RWPE2 (cell line): ENCODE measurements around the gene CNBD2.
A peak's percentile ranks its signal among the peaks of the same experiment; 100 is the strongest.

Experiments used
- ATAC-seq: fragments of 200-7000 bp; cut with Tn5 transposase; 3 replicates; pipeline ENCODE4 v1.9.1; 2021; ENCODE audit warnings: low read depth
- DNase-seq: peaks from one replicate; pipeline ENCODE4 v3.0.0-alpha.2; 2020; ENCODE audit warnings: low spot score
- H3K27ac ChIP-seq: fragments of 450-650 bp; 2 replicates; pipeline ENCODE4 v1.5.1; 2017; ENCODE audit warnings: mild to moderate bottlenecking; ENCODE audit not compliant: poor library complexity, severe bottlenecking
- H3K27me3 ChIP-seq: fragments of 250-450 bp; sonication (Bioruptor Pico); 2 replicates; pipeline ENCODE4 v1.5.1; 2021; ENCODE audit warnings: mild to moderate bottlenecking, moderate library complexity; ENCODE audit not compliant: insufficient read depth, poor library complexity, severe bottlenecking
- H3K36me3 ChIP-seq: fragments of 250-450 bp; sonication (Bioruptor Pico); 2 replicates; pipeline ENCODE4 v1.5.1; 2020; ENCODE audit warnings: low read depth, mild to moderate bottlenecking, moderate library complexity
- H3K4me1 ChIP-seq: fragments of 250-450 bp; sonication (Bioruptor Pico); 2 replicates; pipeline ENCODE4 v1.5.1; 2021; ENCODE audit warnings: mild to moderate bottlenecking, moderate library complexity; ENCODE audit not compliant: insufficient read depth, poor library complexity, severe bottlenecking
- H3K4me3 ChIP-seq: fragments of 250-450 bp; sonication (Bioruptor Pico); 2 replicates; pipeline ENCODE4 v1.5.1; 2021; ENCODE audit warnings: mild to moderate bottlenecking, moderate library complexity; ENCODE audit not compliant: severe bottlenecking
- H3K9me3 ChIP-seq: fragments of 250-450 bp; sonication (Bioruptor Pico); 2 replicates; pipeline ENCODE4 v1.5.1; 2021; ENCODE audit warnings: mild to moderate bottlenecking, moderate library complexity; ENCODE audit not compliant: severe bottlenecking
- TF ChIP-seq, protein P1 (sequence below): fragments of 450-650 bp; IDR thresholded peaks from one replicate; pipeline ENCODE4 v1.5.1; 2017; ENCODE audit warnings: mild to moderate bottlenecking, moderate library complexity; ENCODE audit not compliant: poor library complexity, severe bottlenecking

Gene CNBD2

DNA sequence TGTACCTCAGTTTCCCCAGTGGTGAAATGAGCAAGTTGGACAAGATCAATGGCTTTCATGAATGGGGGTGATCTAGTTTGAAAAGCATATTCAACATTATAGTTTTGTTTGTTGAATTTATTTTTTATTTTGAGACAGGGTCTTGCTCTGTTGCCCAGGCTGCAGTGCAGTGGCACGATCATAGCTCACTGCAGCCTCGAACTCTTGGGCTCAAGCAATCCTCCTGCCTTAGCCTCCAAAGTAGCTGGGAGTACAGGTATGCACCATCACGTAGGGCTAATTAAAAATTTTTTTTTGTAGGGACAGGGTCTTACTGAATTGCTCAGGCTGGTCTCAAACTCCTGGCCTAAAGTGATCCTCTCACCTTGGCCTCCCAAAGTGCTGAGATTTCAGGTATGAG, 63.4 kb downstream of the CNBD2 start:
- Histone ChIP-seq H3K36me3 (no peaks in the 10 kb centered on the region), H3K4me1 (peaks cover 8% of the 10 kb centered on the region), H3K4me3 (no peak overlapping the region), H3K27me3 (no peaks in the 10 kb centered on the region), H3K27ac (no peak overlapping the region), H3K9me3 (no peaks in the 10 kb centered on the region)
- TF ChIP-seq, protein P1, sequence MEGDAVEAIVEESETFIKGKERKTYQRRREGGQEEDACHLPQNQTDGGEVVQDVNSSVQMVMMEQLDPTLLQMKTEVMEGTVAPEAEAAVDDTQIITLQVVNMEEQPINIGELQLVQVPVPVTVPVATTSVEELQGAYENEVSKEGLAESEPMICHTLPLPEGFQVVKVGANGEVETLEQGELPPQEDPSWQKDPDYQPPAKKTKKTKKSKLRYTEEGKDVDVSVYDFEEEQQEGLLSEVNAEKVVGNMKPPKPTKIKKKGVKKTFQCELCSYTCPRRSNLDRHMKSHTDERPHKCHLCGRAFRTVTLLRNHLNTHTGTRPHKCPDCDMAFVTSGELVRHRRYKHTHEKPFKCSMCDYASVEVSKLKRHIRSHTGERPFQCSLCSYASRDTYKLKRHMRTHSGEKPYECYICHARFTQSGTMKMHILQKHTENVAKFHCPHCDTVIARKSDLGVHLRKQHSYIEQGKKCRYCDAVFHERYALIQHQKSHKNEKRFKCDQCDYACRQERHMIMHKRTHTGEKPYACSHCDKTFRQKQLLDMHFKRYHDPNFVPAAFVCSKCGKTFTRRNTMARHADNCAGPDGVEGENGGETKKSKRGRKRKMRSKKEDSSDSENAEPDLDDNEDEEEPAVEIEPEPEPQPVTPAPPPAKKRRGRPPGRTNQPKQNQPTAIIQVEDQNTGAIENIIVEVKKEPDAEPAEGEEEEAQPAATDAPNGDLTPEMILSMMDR = no peak
- ATAC-seq (no peak), DNase-seq (no peak)

DNA sequence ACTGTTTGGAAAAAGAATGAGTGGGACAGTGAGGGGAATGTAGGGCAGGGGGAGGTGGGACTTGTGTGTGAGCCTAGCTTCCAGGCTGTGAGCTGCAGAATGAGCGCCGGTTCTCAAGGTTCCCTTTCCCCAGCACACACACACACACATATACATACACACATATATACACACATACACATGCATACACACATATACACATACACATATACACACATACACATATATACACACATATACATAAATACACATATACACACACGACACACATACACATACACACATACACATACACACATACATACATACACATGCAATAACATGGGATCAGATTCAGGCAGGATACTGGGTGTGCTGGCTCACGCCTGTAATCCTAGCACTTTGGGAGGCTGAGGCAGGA, 66.5 kb downstream of the CNBD2 start:
- ATAC-seq (no peak), DNase-seq (no peak)
- no peak overlapping the region for H3K27ac ChIP-seq
- H3K9me3 ChIP-seq = no peaks in the 10 kb centered on the region
- H3K27me3 ChIP-seq = no peaks in the 10 kb centered on the region
- peaks cover 8% of the 10 kb centered on the region for H3K4me1 ChIP-seq
- H3K36me3 ChIP-seq = no peaks in the 10 kb centered on the region
- TF ChIP-seq, protein P1 = no peak
- H3K4me3 ChIP-seq = no peak overlapping the region

DNA sequence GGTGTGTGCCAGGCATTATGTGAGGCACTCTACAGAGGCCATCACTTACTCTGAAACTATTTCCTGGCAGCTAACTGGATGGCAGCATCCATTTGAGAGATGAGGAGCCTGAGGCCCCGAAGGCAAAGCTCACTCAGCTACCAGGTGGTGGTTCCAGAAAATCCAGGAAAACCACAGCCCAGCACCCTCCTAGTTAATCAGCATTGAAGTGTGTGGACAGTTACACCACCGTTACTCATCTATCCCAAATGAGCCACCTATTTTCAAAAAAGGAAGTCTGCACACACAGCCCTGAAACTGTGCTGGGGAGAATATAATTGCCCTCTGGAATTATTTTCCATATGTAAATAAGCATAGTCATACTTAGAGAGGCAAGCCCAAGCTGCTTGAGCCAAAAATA, 67.4 kb downstream of the CNBD2 start:
- DNase-seq (peak; percentile 76), ATAC-seq (peak; percentile 96)
- TF ChIP-seq, protein P1 = peak; percentile 18
- no peaks in the 10 kb centered on the region for H3K27me3 ChIP-seq
- H3K27ac ChIP-seq = peak overlapping the region; percentile 21
- H3K4me1 ChIP-seq = peaks cover 8% of the 10 kb centered on the region
- no peaks in the 10 kb centered on the region for H3K9me3 ChIP-seq
- H3K36me3 ChIP-seq = no peaks in the 10 kb centered on the region
- H3K4me3 ChIP-seq = no peak overlapping the region

DNA sequence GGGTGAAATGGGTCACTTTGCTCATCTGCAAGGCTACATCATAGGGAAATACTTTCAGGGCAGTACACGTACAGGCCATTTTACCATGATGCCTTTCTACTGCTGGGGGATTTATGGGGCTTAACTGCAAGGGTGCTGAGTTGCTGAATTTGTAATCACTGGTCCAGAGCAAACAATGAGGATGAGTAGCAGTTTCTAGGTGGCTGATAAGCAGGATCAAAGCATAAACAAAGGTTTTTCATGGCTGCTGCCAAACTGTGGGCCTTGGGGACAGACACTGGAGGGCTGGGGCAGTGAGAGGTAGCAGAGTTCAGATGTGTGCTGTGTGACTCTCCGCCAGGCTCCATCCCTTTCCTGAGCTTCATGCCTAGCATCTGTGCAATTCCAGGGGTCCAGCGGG, 68.3 kb downstream of the CNBD2 start:
- TF ChIP-seq, protein P1 = no peak
- no peak for ATAC-seq

DNA sequence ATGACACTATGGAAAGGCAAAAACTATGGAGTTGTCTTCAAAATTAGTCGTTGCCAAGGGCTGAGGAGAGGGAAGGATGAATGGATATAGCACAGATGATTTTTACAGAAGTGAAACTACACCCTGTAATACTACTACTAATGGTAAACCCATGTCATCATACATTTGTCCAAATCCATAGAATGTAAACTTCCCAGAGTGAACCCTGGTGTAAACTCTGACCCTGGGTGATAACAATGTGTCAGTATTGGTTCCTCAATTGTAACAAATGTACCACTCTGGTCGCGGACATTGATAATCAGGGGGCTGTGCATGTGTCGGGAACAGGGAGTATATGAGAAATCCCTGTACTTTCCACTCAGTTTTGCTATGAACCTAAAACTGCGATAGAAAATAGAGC, 72.2 kb downstream of the CNBD2 start:
- no peak overlapping the region for H3K4me3 ChIP-seq
- no peak for DNase-seq

More for the DNA sequence above, 68.3 kb downstream of the CNBD2 start:
- no peak for DNase-seq
- H3K4me1 ChIP-seq = peaks cover 8% of the 10 kb centered on the region
- H3K27me3 ChIP-seq = no peaks in the 10 kb centered on the region
- H3K9me3 ChIP-seq = no peaks in the 10 kb centered on the region
- H3K4me3 ChIP-seq = no peak overlapping the region
- no peak overlapping the region for H3K27ac ChIP-seq
- H3K36me3 ChIP-seq = no peaks in the 10 kb centered on the region

More for the DNA sequence above, 72.2 kb downstream of the CNBD2 start:
- TF ChIP-seq, protein P1 = no peak
- no peak overlapping the region for H3K27ac ChIP-seq
- peaks cover 7% of the 10 kb centered on the region for H3K4me1 ChIP-seq
- H3K27me3 ChIP-seq = no peaks in the 10 kb centered on the region
- peaks cover 3% of the 10 kb centered on the region for H3K36me3 ChIP-seq
- ATAC-seq = no peak
- no peaks in the 10 kb centered on the region for H3K9me3 ChIP-seq
